Uterus (tissue), 4 donors: ENCODE data around the gene CREB5. TPM values are rescaled to one million over a fixed set of nuclear protein-coding genes. Genes with fewer than 3 reads are reported as not detected.

ENCODE experiments used
- DNase-seq, 2 donors: peaks; one replicate each; pipeline ENCODE4 v3.0.0-alpha.2; 2019 to 2020
- H3K27ac ChIP-seq, 2 donors: fragments of 200-600 bp; sonication (generic); 1 replicate in 1 of 2; 2 replicates in 1 of 2; pipeline ENCODE4 v1.5.1; 2016 to 2018
- H3K27me3 ChIP-seq, 2 donors: fragments of 200-600 bp; sonication (generic); one replicate each; pipeline ENCODE4 v1.5.1; 2018 to 2019; ENCODE audit warnings: control low read depth in 1 of 2
- H3K36me3 ChIP-seq, 2 donors: fragments of 200-600 bp; sonication (generic); one replicate each; pipeline ENCODE4 v1.5.1; 2019; ENCODE audit warnings: control low read depth in 1 of 2
- H3K4me1 ChIP-seq, 2 donors: fragments of 200-600 bp; sonication (generic); one replicate each; pipeline ENCODE4 v1.5.1; 2018 to 2019; ENCODE audit warnings: control low read depth in 1 of 2
- H3K4me3 ChIP-seq, 2 donors: fragments of 200-600 bp; sonication (generic); 1 replicate in 1 of 2; 2 replicates in 1 of 2; pipeline ENCODE4 v1.5.1; 2018 to 2019; ENCODE audit warnings: mild to moderate bottlenecking in 1 of 2
- H3K9me3 ChIP-seq, 2 donors: fragments of 200-600 bp; sonication (generic); one replicate each; pipeline ENCODE4 v1.5.1; 2019; ENCODE audit warnings: control low read depth in 1 of 2
- CTCF ChIP-seq, 4 experiments: fragments of 200-600 bp in 2 of 4; fragments of 450-650 bp in 2 of 4; sonication (generic) in 2 of 4; IDR thresholded peaks; one replicate each; pipeline ENCODE4 v1.5.1; 2016 to 2019; ENCODE audit warnings: antibody characterized with exemption in 4 of 4, mild to moderate bottlenecking in 2 of 4, moderate library complexity in 1 of 4
- POLR2A ChIP-seq, 2 donors: fragments of 450-650 bp; IDR thresholded peaks; one replicate each; pipeline ENCODE4 v1.6.1; 2016; ENCODE audit warnings: antibody characterized with exemption in 2 of 2, mild to moderate bottlenecking in 1 of 2, moderate library complexity in 1 of 2
- intact Hi-C: fragments of 100-400 bp; cut with DNase I; formaldehyde crosslinking; loops from one replicate; pipeline ENCODE4 v1.15.1; 2023; ENCODE audit warnings: low total_unique reads
- total RNA-seq, 4 donors: library from RNA; depleted of rRNA in 3 of 4; stranded (reverse); fragments of >200 nt in 3 of 4; gene quantifications; one replicate each; pipeline versions ENCODE4 v1.1.0 to v1.2.4, GENCODE V29; 2014 to 2023
- donor health status: DM: yes; HTN: yes; CAD: no.

Gene CREB5
- total RNA-seq, 4 donors from 2014 or later: 7.1 to 40.2 (median 23.9) TPM

DNA sequence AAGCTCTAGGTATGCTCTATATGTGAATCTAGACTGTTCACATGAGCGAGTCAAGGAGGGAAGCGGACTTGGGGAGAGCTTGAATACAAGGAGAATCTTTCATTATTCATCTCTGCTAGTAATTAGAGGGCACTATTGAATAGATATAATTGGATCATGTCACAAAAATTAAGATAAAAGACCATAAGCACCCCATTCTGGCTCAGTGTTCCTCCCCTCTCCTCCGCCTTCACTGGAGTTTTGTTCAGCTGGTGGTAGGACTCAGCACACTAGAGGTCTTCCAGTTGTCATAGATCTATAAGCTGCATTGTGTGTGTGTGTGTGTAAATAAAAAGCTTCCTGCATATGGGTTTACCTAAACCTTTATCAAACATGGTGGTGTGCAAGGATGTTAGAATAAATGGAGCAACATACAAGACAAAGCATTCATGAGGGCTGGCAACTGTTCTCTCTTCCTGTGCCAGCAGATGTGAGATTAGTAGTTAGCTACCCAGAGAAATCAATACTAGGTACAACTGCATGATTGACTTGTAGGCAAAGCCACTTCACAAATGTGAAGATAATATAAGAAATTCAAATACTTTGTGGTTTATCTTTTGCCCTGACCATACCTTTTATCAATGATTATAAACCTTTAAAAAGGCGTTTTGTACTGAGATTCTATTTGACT, 142.6 kb downstream of the CREB5 start:
- intact Hi-C loops: no loop called here
- no peaks in the 10 kb centered on the region for H3K9me3 ChIP-seq
- no peak for TF ChIP-seq POLR2A (IDR thresholded peaks at IDR 0.05)
- TF ChIP-seq CTCF (IDR thresholded peaks at IDR 0.05): no peak
- H3K4me3 ChIP-seq: no peak overlapping the region
- H3K27me3 ChIP-seq: no peaks in the 10 kb centered on the region
- no peaks in the 10 kb centered on the region for H3K36me3 ChIP-seq
- no peak for DNase-seq
- H3K4me1 ChIP-seq: no peaks in the 10 kb centered on the region
- H3K27ac ChIP-seq: no peak overlapping the region

- Histone ChIP-seq H3K36me3 (no peaks in the 10 kb centered on the region), H3K4me3 (no peak overlapping the region), H3K27me3 (no peaks in the 10 kb centered on the region), H3K27ac (no peak overlapping the region), H3K9me3 (no peaks in the 10 kb centered on the region), H3K4me1 (no peaks in the 10 kb centered on the region)
- TF ChIP-seq POLR2A (IDR thresholded peaks at IDR 0.05) (no peak), CTCF (IDR thresholded peaks at IDR 0.05) (no peak)
- DNase-seq: no peak
- intact Hi-C loops: no loop called here
Observed at GRCh38 chr7:28556025-28556424, 143.7 kb downstream of the CREB5 start.

DNA sequence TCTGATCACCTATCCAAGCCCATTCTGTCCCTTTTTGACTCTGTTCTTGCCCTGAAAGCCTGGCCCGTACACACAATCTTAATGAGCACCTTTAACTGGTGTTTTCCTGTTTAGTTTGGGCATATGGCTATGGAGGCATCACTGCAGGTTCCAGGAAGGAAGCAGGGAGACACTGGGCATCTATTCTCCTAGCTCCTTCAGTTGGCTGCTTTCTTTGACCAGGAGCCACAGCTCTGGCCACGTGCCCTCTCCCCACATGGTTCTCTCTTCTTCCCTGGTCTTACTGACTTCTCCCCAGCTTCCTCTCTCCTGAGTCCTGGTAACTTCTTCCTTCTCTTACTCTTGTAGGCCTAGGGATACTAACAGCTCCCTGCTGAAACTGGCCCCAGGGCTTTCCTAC, 144.4 kb downstream of the CREB5 start:
- no peak overlapping the region for H3K4me3 ChIP-seq
- intact Hi-C loops: no loop called here
- H3K27me3 ChIP-seq: no peaks in the 10 kb centered on the region
- no peak overlapping the region for H3K27ac ChIP-seq
- no peaks in the 10 kb centered on the region for H3K36me3 ChIP-seq
- H3K9me3 ChIP-seq: no peaks in the 10 kb centered on the region
- DNase-seq: no peak
- no peaks in the 10 kb centered on the region for H3K4me1 ChIP-seq
- no peak for TF ChIP-seq POLR2A (IDR thresholded peaks at IDR 0.05)
- no peak for TF ChIP-seq CTCF (IDR thresholded peaks at IDR 0.05)

GRCh38 chr7:28558236-28558635, 145.9 kb downstream of the CREB5 start:
- Histone ChIP-seq H3K9me3 (no peaks in the 10 kb centered on the region), H3K36me3 (no peaks in the 10 kb centered on the region), H3K4me1 (no peaks in the 10 kb centered on the region), H3K27me3 (no peaks in the 10 kb centered on the region), H3K27ac (no peak overlapping the region), H3K4me3 (no peak overlapping the region)
- no peak for DNase-seq
- no peak for TF ChIP-seq CTCF (IDR thresholded peaks at IDR 0.05)
- TF ChIP-seq POLR2A (IDR thresholded peaks at IDR 0.05): no peak
- intact Hi-C loops: no loop called here

- intact Hi-C loops: no loop called here
- TF ChIP-seq POLR2A (IDR thresholded peaks at IDR 0.05) (no peak), CTCF (IDR thresholded peaks at IDR 0.05) (no peak)
- H3K36me3 ChIP-seq: no peaks in the 10 kb centered on the region
- H3K4me1 ChIP-seq: no peaks in the 10 kb centered on the region
- no peak for DNase-seq
- H3K27me3 ChIP-seq: no peaks in the 10 kb centered on the region
- H3K9me3 ChIP-seq: no peaks in the 10 kb centered on the region
- no peak overlapping the region for H3K27ac ChIP-seq
- H3K4me3 ChIP-seq: no peak overlapping the region
Observed at GRCh38 chr7:28560767-28561166, 148.4 kb downstream of the CREB5 start.
